Measurements from ENCODE around the gene SPATA18. TPM values are rescaled to one million over a fixed set of nuclear protein-coding genes. Genes with fewer than 3 reads are reported as not detected.

SPATA18 gene
- total and polyA plus RNA-seq, 4 donors: 0.03 to 1.1 (median 0.40) TPM

DNA sequence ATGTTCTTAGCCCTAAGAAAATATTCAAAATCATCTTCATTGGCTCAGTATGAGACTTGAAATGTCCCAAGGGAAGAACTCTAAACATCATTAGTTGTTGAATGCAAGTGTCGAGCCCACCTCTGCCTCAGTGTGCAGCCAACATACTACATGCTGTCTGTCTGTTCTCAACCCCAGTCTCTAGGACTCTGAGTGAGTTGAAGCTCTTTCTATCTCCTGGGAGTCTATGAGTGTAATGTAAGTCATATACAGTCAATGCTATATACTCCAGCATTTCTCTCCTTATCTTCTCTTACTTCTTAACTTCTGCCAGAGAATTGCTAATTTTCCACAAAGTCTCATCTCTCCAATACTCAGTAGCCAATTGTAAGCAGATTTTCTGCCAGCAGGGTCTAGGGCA lies 61.3 kb downstream of the SPATA18 start:
- H3K9me3 ChIP-seq (ENCODE audit: control insufficient read depth in 4 of 4, low read length in 3 of 4): no peaks in the 10 kb centered on the region
- no peaks in the 10 kb centered on the region for H3K36me3 ChIP-seq (ENCODE audit: control insufficient read depth in 4 of 4, insufficient read depth in 3 of 4, low read depth in 1 of 4, low read length in 3 of 4)
- DNase-seq (ENCODE audit: low spot score): no peak
- no peak for TF ChIP-seq JUND (IDR thresholded peaks at IDR 0.05)
- TF ChIP-seq SP1 (IDR thresholded peaks at IDR 0.05): no peak
- TF ChIP-seq REST (IDR thresholded peaks at IDR 0.05): no peak
- TF ChIP-seq HNF4A (conservative IDR thresholded peaks at IDR 0.05): no peak
- no peak for TF ChIP-seq EGR1 (IDR thresholded peaks at IDR 0.05; ENCODE audit: low read depth in 2 of 2)
- TF ChIP-seq FOXA2 (IDR thresholded peaks at IDR 0.05): no peak
- TF ChIP-seq, protein P1, sequence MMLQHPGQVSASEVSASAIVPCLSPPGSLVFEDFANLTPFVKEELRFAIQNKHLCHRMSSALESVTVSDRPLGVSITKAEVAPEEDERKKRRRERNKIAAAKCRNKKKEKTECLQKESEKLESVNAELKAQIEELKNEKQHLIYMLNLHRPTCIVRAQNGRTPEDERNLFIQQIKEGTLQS (IDR thresholded peaks at IDR 0.05): no peak
- TF ChIP-seq GABPA (IDR thresholded peaks at IDR 0.05 in 1 of 2, conservative IDR thresholded peaks at IDR 0.05 in 1 of 2): no peak
- no peak for TF ChIP-seq ZBTB33 (IDR thresholded peaks at IDR 0.05)
- TF ChIP-seq YY1 (IDR thresholded peaks at IDR 0.05): no peak
- no peak for TF ChIP-seq NR2F2 (IDR thresholded peaks at IDR 0.05)
- no peak for TF ChIP-seq RXRA (IDR thresholded peaks at IDR 0.05)
- TF ChIP-seq TAF1 (conservative IDR thresholded peaks at IDR 0.05): no peak
- TF ChIP-seq RAD21 (IDR thresholded peaks at IDR 0.05): no peak
- no peak for TF ChIP-seq MAX (IDR thresholded peaks at IDR 0.05)
- no peak for TF ChIP-seq FOXA1 (IDR thresholded peaks at IDR 0.05)
- no peak for TF ChIP-seq HNF4G (IDR thresholded peaks at IDR 0.05)
- TF ChIP-seq CTCF (IDR thresholded peaks at IDR 0.05; ENCODE audit: low read depth, low read length, missing input control): no peak
- H3K27me3 ChIP-seq (ENCODE audit: control insufficient read depth in 4 of 4, insufficient read depth in 4 of 4, low read length in 3 of 4): no peaks in the 10 kb centered on the region
- no peak overlapping the region for H3K9ac ChIP-seq (ENCODE audit: low read depth in 1 of 2, low read length in 2 of 2)
- no peaks in the 10 kb centered on the region for H3K4me1 ChIP-seq (ENCODE audit: control insufficient read depth in 4 of 4, insufficient read depth in 4 of 4, low read length in 3 of 4)
- WGBS: 71% methylated on average over 1 of the region's 1 CpG
- no peak overlapping the region for H3K27ac ChIP-seq (ENCODE audit: low read depth in 1 of 2, low read length in 2 of 2)
- no peak overlapping the region for H3K4me3 ChIP-seq (ENCODE audit: low read depth in 1 of 3, low read length in 3 of 3)
